Measurements from ENCODE around the gene SNAPC3. TPM values are rescaled to one million over a fixed set of nuclear protein-coding genes. Genes with fewer than 3 reads are reported as not detected.

SNAPC3 gene
- total RNA-seq, 2 donors from 2014 or later: 40.2 to 42.5 TPM

DNA sequence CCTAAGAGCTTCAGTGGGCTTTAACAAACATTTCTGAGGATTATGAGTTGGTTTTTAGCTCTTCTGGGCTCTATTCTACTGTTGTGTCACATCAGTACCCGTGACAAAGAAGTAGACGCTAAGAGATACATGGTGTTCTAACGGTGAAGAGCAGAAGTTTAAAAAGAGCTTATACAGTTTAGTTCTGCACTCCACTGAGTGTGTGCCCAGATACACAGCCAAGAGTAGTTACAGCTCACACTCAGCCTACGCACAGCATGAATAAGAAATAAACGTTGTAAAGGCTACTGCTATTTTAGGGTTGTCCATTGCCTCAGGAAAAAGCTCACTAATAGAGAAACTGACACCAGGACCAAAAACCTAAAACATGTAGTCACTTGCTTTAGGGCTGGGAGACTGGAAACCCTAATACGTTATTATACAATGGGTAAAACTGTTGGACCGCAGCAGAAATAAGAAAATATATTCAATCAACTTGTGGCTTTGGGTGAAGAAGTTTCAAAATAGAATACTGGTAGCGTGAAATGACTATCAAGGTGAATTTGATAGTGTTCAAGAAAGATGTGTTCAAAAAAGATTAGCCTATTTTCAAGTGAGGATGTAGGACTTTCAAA is 53.4 kb downstream of the SNAPC3 start:
- no peak for DNase-seq
- ATAC-seq: no peak
- intact Hi-C loops (cut with DNase I, micrococcal nuclease): no loop called here

DNA sequence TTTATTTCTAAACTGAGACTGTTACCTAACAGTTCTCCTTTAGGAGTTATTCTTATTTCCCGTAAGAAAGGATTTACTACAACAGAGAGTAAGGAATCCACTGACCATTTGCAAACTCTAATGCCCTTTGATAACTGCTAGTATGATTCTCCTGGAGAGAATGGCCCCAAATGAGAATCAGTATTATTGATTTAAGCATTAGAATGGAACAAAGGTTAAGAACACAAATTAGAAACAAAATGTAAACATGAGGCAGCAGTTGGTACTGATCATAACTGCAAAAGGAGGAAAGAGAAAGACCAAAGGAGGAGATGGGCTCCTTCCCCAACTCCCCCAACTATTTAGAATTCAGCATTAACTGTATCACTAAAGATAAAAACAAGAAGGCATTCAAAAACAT is 57.4 kb downstream of the SNAPC3 start:
- DNase-seq (no peak), ATAC-seq (no peak)
- intact Hi-C loops (cut with DNase I, micrococcal nuclease): no loop called here

DNA sequence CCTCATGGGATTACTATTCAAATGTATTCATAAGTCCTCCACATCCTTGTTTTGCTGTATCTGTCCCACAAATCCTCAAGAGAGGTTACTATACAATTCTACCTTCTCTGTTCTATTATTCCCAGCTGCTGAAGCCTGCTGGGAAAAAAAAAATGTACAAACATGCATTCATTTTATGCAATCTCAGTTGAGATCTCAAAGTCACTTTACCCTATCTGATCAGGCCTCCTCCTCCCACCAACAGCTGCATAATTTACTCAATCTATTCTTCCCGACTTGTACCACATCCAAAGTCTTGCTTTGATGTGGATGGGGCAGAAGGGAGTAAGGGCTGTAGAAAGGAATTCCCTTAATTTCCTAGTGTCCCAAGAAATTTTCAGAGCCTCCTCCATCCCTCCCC is 59.5 kb downstream of the SNAPC3 start:
- intact Hi-C loops (cut with DNase I, micrococcal nuclease): no loop called here
- DNase-seq: no peak
- no peak for ATAC-seq

DNA sequence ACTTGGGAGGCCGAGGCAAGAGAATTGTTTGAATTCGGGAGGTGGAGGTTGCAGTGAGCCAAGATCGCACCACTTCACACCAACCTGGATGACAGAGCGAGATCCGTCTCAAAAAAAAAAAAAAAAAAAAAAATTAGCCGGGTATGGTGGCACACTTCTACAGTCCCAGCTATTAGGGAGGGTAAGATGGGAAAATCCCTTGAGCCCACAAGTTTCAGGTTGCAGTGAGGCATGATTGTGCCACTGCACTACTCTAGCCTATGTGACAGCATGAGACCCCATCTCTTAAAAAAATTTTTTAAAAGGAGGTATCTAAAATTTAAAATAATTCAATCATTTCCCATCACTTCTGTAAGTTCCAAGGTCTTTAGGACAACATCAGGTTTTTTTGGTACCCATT is 62.1 kb downstream of the SNAPC3 start:
- DNase-seq (no peak), ATAC-seq (no peak)
- intact Hi-C loops (cut with DNase I, micrococcal nuclease): no loop called here

DNA sequence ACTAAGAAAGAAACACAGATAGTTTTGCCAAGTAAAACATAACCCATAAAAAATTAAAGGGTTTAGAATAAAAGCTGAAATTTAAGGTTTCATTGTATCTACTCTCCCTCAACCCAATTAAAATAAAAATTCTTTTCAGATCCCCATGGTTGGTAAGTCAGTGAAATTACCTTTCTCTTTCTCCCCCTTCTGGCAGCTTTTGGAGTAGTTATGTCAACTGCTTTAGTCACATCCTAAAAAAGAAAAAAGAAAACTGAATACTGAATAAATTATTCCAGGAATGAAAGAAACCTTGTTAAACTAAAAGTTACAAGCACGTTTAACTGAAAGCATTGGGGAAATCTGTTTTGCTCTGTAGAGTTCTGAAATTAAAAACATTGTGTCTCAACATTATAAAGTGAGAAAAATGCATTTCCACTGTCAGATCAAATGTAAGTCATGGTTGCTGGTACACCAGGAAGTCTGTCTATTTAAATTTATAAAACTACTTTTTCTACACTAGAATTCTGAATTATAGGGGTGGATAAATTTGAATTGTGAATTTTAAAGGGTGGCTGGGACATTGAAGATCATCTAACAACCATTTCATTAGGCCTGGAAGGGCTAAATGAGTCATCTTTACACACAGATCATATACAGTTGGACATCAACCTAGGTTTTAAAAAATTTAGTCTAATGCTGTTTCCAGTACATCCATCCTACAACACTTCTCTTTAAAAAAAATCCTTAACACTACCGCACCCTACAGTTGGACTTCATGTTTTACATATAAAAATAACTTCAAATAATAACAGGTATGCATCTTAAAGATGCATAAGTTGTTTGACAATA is 63.4 kb downstream of the SNAPC3 start:
- peak; percentile 42 for ATAC-seq
- intact Hi-C loops (cut with DNase I, micrococcal nuclease): no loop called here

DNA sequence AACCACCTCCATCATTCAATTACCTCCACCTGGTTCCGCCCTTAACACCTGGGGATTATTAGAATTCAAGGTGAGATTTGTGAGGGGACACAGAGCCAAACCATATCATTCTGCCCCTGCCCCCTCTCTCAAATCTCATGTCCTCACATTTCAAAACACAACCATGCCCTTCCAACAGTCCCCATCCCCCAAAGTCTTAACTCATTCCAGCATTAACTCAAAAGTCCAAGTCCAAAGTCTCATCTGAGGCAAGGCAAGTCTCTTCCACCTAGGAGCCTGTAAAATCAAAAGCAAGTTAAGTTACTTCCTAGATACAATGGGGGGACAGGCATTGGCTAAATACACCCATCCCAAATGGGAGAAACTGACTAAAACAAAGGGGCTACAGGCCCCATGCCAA is 69.3 kb downstream of the SNAPC3 start:
- ATAC-seq (peak; percentile 40), DNase-seq (no peak)
- intact Hi-C loops (cut with DNase I, micrococcal nuclease): no loop called here

More for the DNA sequence above, 63.4 kb downstream of the SNAPC3 start:
- no peak for DNase-seq

DNA sequence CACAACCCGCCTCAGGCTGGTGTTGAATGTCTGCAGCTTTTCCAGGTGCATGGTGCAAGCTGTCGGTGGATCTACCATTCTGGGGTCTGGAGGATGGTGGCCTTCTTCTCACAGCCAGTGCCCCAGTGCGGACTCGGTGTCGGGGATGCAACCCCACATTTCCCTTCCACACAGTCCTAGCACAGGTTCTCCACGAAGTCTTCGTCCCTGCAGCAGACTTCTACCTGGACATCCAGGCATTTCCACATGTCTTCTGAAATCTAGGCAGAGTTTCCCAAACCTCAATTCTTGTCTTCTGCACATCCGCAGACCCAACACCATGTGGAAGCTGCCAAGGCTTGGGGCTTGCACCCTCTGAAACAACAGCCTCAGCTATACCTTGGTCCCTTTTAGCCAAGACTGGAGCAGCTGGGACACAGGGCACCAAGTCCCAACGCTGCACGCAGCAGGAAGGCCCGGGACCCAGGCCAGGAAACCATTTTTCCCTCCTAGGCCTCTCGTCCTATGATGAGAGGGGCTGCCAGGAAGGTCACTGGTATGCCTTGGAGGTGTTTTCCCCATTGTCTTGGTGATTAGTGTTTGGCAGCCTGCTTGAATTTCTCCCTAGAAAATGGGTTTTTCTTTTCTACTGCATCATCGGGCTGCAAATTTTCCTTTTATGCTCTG is 69.9 kb downstream of the SNAPC3 start:
- intact Hi-C loops (cut with DNase I, micrococcal nuclease): no loop called here
- DNase-seq (no peak), ATAC-seq (peak; percentile 14)

DNA sequence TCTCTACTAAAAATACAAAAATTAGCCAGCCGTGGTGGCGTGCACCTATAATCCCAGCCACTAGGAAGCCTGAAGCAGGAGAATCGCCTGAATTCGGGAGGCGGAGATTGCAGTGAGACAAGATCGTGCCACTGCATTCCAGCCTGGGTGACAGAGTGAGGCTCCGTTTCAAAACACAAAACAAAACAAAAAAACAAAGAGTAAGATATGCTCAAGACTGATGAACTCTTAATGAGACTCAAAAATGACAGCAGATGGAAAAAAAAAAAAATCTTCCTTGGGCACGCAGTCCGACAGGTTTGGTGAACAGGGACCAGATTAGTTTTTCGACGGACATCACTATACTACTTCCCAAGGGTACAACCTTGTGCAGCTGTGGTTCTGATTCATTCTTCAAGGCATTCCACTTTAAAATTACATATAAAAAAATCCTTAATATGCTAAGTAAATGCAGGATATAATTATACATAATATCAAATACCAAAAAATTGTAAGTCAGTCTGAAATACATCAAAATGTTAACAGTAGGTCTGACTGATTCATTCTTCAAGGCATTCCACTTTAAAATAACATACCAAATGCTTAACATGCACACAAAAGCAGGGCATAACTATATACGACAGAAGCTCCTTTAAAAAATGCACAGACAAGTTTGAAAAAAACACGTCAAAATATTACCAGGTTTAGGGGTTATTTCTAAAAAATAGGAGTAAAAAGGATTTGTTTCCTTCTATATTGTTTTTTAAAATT is 75.7 kb downstream of the SNAPC3 start:
- intact Hi-C loops (cut with DNase I, micrococcal nuclease): no loop called here

DNA sequence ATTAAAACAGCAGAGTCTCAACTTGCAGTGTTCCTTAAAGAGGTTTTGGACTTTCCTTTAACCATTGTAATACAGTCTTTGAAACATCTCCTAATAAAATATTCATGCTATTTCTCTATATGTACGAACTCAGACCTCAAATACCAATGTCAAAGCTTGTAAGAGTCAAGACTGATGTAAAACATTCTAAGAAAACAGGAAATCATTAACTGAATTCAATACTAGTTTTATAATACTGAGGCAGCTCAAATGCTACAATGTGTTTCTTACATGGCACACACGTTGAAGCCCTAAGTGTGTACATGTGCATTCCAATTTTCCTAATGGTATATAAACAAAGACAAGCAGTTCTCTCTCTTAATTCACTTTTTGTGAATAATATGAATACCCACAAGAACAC is 76.5 kb downstream of the SNAPC3 start:
- intact Hi-C loops (cut with DNase I, micrococcal nuclease): no loop called here
- ATAC-seq (no peak), DNase-seq (no peak)

More for the DNA sequence above, 75.7 kb downstream of the SNAPC3 start:
- ATAC-seq: no peak
- DNase-seq: no peak

DNA sequence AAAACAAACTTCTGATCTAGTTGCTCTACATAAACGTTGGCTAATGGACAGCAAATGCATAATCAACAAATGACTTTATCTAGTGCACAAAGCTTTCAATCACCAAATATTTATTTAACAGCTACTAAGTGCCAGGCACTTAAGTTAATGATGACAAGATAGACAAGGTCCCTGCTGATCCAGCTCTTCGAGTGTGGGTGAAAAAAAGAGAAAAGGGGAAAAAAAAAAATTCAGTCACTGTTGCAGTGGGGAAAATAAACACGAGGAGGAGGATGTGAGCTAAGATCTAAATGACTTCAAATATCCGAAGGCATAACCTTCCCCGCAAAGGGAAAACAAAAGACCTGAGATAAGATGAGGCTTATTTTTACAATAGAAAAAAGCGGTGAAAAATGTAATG is 78.5 kb downstream of the SNAPC3 start:
- ATAC-seq (no peak), DNase-seq (no peak)
- intact Hi-C loops (cut with DNase I, micrococcal nuclease): loop anchor here in 1 of 2 donors (10.0 kb wide), 1 partner anchor 54 kb away; the partner anchor contains the start of gene CCDC171

DNA sequence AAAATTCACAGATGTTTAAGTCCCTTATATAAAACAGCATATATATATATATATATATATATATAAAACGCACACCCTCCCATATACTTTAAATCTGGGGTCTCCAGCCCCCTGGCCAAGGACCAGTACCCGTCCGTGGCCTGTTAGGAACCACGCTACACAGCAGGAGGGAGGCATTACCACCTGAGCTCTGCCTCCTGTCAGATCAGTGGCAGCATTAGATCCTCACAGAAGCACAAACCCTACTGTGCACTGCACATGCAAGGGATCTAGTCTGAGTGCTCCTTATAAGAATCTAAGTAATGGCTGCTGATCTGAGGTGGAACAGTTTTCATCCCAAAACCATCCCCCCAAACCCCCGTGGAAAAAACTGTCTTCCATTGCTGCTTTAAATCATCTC is 79.1 kb downstream of the SNAPC3 start:
- intact Hi-C loops (cut with DNase I, micrococcal nuclease): loop anchor here in 1 of 2 donors (10.0 kb wide), 1 partner anchor 53 kb away; the partner anchor contains the start of gene CCDC171
- ATAC-seq (no peak), DNase-seq (no peak)

DNA sequence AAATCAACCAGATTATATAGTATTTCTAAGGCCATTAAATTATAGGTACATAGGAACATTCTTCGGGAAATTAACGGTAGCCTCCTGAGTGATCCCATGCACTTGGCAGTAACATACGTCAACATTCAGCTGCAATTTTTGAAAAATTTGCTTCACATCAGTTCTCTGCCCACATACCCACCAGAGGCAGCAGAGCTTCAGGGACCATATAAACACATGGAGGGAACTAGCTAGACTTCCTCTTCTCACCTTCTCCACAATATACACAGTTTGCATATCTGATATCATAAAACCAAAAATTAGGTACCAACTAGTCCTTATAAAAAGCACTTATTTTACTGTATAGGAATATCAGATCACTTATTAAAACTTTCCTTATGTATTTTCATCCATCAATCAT is 83.2 kb downstream of the SNAPC3 start:
- no peak for DNase-seq
- no peak for ATAC-seq
- intact Hi-C loops (cut with DNase I, micrococcal nuclease): loop anchor here in 1 of 2 donors (10.0 kb wide), 1 partner anchor 49 kb away; the partner anchor contains the start of gene CCDC171

DNA sequence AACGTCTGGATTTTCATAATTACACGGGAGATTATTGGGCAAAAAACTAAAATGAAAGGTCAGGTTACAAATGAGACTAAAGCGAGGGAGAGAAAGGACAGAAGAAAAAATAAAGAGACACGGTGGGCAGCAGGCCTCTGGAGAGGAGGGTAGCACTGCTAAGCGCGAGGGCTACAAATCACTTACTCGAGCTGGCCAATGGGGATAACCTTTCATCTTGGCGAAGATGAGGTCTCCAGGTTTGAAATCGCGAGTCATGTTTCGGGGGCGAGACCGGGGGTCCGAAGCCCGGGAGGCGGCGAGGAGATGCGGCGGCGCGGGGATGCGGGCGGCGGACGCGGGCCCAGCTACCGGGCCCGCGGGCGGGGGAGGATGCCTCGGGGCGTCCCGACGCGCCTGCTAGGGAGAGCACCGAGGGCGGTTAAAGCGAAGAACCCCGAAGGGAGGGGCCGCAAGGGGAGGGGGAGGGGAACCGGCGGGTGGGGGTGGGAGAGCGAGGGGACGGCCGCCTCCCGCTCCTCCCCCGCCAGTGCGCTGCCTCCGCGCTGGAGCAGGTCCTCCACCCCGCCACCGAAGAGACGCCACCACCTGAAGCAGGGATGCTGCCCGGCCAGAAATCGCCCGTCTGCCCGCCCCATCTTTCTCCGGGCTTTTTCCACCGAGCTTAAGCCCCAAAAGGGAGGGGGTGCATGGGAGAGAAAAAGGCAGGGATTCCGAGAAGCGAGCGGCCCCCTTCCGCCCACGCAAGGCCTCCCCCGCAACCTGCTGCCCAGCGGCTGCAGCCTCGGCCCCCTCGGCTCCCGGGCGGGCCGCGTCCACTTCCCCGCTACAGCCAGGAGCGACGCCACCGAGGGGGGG is 87.5 kb downstream of the SNAPC3 start:
- DNase-seq (peak; percentile 35 to 59), ATAC-seq (peak; percentile 49)
- intact Hi-C loops (cut with DNase I, micrococcal nuclease): loop anchor here in 1 of 2 donors (10.0 kb wide), 1 partner anchor 45 kb away; the partner anchor contains the start of gene CCDC171

DNA sequence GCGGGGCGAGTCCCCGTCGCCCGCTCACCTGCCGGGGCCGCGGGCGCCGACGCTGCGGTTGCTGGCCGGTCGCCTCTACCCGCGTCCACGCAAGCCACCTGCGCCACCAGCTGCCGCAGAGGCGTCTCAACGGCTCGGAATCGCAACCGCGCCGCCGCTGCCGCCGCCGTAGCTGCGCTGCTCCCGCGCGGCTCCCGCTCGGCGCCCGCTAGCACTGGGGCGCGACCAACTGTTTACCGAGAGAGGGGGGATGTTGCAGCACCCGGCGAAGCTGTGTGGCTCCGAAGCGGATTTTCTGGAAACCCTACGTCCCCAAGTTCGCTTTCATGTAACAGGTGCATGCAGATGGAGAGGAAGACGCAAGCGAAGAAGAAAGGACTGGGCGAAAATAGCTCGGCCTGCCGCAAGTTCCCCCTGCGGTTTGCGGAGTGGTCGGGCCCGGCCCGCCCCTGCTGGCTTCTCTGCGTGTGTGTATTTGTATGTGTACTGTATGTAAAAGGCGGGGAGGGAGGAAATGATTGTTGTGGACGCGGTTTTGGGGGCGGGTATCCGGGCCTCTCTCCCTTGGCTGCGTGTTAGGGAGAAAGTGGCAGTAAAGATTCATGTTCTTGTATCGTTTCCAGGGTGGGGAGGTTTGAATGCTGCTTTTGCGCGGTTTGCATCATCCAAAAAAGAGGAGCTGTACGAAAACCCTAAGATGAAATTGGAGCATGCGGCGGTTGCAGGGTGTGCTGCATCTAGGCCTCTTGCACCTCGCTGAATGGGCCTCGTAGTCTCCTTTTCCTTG is 88.3 kb downstream of the SNAPC3 start, which contains the start of gene PSIP1:
Gene PSIP1, minus strand, starts transcription at position 182 of the 787 bp plus-strand sequence. CDS start 782 bp downstream, outside the sequence.
- DNase-seq (peak; percentile 72 to 85), ATAC-seq (peak; percentile 92)
- intact Hi-C loops (cut with DNase I, micrococcal nuclease): no loop called here

All from left colon (tissue), 2 donors.